Cerebellar nuclear complex (tissue), 1 donor: ENCODE data around the gene KLHL8.
"Not testable (repeated sequence)": the region's sequence is repeated elsewhere in the genome, so short reads cannot be mapped to it uniquely, and the experiment has no call there.

Experiments
- DNase-seq, 2 experiments: peaks; one replicate each; lab custom pipeline; 2025; lab: John Stamatoyannopoulos, UW

Gene KLHL8

DNA sequence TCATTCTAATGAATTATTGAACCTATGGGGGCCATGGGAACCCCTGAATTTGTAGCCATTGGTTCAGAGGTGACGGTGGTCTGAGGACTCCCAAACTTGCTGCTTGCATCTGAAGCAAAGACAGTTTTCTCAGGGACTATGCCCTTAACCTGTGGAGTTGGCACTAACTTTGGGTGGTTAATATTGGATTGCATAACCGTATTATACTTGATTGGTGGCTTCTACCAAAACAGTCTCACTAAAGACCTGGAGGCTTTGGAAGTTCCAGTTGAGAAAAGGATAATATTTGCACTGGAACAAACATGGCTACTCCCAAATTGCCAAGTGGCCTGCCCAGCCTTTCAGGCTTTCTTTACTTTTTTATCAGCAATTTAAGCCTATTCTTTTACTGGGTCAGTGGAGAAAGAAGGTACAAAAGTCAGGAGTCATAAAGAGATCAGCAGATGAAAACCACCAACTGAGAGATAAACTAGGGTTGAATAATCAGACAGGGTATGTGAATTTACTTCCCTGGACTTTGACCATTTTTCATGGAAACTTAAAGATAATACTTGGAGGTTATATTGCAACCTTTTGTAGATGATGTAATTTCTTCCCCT lies 7.9 kb upstream of the KLHL8 start:
- no peak for DNase-seq

DNA sequence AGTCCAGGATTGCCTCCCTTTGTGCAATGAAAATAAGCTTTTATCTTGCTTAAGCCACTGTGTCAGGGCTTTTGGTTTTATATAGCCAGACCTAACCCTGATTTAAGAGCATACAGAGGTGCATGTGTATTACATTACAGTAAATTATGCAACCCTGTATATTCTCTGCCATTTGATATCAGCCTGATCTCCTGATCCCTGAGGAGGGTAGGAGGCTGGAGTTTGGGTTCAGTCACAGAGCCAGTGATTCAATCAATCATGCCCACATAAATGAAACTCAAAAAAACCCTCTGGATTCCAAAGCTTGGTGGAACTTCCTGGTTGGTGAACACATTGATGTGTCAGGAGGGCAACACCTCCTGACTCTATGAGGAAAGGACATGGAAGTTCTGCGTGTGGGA lies 7.3 kb upstream of the KLHL8 start:
- no peak for DNase-seq

DNA sequence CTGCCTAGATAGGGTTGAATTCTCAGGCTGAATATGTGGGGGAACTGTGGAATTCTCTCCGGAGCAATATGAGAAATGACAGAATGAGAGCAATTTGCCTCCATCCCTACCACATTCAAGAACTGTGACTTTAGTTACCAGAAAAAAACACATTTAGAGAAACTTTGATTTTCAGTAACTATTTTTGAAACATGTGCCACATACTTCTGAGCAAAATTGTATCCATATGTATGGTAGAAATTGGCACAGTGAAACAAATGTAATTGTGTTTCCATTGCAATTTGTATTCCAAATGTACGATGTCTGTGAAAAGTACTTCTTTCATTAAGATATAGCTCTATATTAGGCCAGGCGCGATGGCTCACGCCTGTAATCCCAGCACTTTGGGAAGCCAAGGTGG lies 5.5 kb upstream of the KLHL8 start:
- DNase-seq = no peak

DNA sequence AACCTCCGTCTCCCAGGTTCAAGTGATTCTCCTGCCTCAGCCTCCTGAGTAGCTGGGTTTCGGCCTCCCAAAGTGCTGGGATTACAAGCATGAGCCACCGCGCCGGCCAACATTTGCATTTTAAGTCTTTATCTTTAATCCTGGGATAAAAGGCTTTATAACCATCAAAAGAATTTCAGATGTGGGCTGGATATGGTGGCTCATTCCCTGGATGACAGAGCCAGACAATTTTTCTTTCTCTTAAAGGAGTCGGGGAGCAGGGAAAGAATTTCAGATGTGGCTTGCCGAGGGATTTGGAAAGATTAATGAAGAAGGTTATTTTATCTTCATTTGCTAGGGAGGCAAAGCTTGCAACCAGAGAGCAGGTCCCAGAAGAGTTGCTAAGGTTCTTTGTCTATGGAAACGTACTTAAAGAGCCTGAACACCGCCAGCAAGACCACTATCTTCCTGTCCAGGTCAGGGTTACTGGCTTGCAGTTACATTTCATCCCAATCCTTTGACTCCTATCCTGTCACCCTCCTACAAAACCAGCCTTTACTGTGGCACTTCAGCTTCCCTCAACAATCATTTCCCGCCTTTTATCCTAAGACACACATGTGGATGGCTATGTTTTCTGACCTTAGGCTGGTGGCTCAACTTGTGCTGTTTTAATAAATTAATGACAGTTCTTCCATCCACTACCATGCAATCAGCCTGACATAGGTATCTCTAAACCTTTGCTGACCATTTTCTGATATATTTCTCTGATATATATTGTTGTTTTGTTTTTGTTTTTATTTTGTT lies 3.9 kb upstream of the KLHL8 start:
- no peak for DNase-seq

DNA sequence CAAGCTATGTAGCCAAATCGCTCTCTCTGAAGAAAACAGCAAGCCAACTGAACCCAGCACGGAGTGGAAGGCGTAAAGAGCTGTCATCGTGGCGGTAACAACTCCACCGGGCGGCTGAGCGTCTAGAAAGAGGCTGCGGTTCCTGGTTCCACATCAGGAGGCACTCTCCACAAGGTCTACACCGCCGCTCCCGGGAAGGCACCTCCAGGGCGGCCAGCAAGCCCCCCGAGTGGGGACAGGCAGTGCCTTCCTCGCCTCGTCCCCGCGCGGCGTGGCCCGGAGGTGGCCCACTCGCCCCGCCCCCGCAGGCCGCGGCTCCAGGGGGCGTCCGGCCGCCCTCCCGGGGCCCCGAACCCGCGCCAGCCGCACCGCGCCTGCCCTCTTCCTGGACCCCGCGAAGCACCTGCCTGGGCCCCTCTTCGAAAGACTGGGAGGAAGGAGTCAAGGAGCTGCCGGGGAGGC lies 755 bp downstream of the KLHL8 start:
- no peak for DNase-seq

DNA sequence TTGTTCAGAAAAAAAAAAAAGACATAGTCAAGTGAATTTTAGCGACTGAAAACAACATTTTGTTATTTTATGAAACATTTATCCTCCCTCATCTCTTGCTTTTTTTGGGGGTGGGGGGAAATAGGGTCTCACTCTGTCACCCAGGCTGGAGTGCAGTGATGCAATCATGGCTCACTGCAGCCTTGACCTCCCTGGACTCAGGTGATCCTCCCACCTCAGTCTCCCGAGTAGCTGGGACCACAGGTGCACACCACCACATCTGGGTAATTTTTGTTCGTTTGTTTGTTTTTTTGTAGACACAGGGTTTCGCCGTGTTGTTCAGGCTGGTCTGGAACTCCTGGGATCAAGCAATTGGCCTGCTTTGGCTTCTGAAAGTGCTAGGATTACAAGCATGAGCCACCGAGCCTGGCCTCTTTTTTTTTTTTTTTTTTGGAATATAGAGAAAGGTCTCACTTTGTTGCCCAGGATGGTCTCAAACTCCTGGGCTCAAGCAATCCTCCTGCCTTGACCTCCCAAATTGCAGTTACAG lies 3.1 kb downstream of the KLHL8 start:
- DNase-seq = not testable (repeated sequence)

DNA sequence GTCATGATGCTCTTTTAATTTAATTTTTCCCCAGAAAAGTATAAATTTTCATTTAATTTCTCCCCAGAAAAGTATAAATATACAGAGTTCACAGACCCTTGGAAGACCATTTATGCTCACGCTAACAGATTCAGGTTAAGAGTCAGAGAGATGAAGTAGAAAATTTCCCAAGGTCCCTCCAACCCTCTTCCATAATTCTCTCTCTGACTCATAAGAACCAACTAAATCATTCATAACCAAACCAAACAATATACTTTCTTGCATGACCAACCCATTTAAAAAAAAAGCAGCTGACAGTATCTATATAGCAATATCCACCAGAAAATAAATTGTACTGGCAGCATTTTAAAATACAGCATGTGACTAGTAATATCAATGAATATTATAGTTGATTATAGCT lies 3.9 kb downstream of the KLHL8 start:
- no peak for DNase-seq

DNA sequence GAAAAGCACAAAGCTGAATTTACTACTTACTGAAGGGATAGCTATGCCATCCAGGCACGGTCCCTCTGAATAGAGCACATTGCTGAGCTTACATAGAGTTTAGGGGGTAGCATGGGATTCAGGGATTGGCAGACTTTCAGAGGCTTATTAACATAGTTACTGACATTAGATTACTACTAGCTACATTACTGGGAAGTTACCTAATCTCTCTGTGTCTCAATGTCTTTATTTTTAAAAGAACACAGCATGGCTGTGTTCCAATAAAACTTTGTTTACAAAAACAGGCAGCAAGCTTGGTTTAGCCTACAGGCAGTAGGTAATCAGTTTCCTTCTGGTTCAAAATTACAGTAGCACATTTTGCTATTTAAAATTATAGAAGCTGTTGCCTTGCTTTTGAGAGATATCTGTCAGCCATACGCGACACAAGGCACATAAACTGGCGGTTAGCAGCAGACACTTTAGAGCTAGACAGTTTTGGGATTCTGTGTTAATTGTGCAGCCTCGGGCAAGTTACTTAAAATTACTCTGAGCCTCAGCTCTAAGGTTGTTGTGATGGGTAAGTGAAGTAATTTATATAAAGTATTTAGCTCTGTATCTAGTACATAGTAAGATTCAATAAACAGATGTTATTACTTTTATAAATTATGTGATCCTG lies 6.9 kb downstream of the KLHL8 start:
- DNase-seq = no peak

DNA sequence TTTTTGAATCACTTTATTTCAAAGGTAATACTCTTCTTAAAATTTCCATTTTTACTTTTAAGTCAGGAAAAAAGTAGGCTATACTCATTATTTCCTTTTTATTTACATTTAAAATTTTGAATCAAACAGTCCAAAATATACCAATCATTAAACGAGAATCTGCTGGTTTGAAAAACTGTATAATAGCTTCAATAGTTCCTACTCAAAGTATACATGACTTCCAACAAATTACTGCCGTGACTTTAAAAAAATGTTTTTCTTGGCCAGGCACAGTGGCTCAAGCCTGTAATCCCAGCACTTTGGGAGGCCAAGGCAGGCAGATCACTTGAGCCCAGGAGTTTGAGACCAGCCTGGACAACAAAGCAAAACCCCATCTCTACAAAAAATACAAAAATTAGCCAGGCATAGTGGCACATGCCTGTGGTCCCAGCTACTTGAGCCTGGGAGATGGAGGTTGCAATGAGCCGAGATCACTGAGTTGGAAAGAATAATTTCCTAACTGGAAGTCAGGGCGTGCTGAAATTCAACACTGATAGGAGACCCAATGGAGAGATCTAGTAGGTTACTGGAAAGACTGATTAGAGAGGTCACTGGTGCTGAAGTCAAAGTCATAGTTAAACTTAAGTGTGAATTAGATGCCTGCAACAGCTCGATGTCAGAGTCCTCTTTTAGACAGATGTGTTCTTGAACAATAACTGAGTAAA lies 9.0 kb downstream of the KLHL8 start:
- DNase-seq = no peak

DNA sequence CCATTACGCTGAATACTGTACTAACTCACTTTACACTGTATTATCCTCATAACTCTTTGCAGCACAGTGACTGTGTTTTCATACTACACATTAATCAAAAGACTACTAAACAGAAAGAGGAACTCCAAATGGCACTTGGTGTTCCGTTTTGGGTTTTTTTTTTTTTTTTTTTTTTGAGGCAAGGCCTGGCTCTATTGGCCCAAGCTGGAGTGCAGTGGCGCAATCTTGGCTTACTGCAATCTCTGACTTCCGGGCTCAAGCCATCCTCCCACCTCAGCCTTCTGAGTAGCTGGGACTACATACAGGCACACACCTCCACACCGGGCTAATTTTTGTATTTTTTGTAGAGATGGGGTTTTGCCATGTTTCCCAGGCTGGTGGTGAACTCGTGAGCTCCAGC lies 10.7 kb downstream of the KLHL8 start:
- no peak for DNase-seq

DNA sequence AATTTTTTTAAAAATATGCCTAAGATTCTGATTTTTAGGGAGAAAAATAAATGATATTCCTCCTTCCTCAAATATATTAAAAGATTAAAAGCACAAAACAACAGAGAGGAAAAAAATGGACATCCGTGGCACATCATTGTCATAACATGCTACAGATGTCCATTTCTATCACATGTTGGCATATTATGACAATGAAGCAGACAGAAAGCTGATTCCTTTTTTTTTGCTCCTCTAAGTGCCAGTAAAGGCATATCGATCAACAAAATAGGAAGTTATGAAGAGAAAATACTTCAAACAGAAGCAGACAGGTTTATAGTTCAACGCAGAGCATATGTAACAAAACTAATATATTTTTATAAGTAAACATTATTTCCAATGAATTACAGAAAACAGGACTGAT lies 11.2 kb downstream of the KLHL8 start:
- DNase-seq = no peak

DNA sequence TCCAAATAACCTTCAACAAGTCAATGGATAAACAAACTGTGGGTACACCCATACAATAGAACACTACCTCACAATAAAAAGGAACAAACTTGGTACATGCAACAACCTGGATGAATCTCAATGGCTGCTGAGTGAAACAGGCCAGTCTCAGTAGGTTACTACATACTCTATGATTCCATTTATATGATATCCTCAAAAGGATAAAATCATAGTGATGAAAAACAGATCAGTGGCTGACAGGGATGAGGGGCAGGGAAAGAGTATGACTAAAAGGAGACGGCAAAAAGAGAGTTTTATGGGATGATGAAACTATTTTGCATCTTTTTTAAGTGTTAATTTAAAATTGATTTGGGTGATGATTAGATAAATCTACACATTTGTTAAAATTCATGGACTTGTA lies 15.9 kb downstream of the KLHL8 start:
- no peak for DNase-seq

DNA sequence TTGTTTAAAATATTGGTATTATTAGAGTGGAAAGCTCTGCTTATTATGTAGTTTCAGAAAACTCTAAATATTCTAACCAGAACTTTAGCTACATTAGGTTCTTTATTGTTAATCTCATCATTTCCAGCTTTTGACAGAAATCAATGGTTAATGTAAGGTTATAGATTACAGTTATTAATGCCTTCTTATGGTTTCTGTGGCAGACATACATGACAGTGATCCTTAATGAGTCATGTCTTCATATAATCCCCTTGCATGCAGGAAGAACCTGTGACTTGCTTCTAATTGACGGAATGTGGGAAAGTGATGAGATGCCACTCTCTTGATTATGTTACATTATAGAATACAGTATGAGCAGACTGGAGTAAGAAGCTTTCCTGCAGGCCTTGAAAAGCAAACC lies 23.5 kb downstream of the KLHL8 start:
- no peak for DNase-seq

DNA sequence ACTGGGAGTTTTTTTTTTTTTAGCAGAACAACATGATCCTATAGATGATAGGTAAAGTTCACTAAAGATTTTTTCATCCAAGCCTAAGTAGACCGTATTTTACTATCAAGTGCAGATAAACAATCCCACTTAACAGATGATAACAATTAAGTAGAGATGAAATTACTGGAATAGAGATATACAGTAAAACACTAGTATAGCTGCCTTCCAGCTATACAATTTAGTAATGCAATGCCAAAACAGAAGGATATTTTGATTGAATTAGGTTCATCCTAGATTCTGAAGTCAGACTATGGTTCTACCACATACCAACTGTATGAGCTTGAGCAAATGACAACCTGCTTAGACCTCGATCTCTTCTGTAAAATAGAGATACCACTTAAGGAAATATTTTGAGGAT lies 24.3 kb downstream of the KLHL8 start:
- no peak for DNase-seq

DNA sequence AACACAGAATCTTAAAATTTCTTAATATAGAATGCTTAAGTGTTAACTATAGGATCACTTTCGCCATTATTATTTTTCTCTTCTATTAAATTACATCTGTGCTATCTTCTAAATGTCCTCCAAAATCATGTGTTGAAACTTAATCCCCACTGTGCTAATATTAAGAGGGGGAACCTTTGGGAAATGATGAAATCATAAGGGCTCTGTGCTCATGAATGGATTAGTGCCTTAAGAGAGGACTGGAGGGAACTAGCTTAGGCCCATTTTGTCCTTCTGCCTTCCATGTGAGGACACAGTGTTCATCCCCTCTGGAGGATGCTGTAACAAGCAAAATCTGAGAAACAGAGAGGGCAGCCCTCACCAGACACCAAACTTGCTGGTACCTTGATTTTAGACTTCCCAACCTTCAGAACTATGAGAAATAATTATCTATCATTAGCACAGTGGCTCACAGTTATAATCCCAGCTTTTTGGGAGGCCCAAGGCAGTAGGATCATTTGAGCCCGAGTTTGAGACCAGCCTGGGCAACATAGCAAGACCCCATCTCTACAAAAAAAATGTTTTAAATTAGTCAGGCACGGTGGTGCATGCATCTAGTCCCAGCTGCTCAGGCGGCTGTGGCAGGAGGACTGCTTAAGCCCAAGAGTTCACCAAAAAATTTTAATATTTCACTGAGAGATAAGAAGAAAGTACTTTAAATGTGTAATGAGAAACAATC lies 26.3 kb downstream of the KLHL8 start:
- DNase-seq = no peak

DNA sequence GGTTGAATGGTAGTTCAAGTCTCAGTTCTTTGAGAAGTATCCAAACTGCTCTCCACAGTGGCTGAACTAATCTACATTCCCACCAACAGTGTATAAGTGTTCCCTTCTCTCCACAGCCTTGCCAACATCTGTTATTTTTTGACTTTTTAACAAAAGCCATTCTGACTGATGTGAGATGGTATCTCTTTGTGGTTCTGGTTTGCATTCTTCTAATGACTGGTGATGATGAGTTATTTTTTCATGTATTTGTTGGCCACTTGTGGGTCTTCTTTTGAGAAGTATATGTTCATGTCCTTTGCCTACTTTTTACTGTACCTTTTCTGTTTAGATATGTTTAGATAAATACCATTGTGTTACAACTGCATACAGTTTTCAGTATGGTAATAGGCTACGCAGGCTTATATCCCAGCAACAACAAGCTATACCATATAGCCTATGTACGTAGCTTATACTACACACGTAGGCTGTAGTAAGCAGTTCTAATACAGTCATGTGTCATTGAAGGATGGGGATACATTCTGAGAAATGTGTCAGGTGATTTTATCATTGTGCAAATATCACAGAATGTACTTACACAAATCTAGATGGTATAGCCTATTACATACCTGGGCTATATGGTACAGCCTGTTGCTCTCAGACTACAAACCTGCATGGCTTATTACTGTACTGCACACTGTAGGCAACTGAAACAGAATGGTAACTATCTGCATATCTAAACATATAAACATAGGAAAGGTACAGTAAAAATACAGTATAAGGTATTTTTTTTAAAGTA lies 28.1 kb downstream of the KLHL8 start:
- no peak for DNase-seq

DNA sequence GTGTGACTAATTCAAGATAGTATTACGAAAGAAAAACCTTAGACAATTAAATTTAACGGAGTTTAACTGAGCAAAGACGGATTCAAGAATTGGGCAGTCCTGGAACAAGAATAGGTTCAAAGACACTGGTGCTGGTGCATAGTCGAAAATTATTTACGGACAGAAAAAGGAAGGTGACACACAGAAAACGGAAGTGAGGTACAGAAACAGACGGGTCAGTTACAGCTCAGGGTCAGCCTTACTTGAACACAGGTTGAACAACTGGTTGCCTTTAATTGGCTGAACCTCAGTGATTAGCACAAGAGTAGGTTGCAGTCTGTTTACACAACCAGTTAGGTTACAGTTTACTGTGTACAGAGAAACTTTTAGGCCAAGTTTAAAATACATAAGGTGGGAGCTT lies 31.5 kb downstream of the KLHL8 start:
- no peak for DNase-seq

DNA sequence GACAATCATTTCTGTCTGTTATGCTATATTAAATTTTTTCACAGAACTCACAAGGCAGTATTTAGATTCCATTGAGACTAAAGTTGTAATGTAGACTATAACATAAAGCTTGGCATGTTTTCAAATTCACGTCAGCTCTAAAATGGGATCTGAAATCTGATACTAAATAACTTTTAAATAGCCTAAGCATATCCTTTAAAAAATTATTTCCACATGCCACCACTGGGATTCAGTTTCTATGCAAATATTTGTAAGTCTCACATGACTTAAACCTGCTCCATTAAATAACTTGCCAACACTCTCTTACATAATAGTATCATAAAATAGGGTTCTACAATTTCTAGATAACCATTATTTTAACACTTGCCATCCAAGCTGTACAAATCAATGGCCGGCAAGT lies 32.4 kb downstream of the KLHL8 start:
- no peak for DNase-seq

DNA sequence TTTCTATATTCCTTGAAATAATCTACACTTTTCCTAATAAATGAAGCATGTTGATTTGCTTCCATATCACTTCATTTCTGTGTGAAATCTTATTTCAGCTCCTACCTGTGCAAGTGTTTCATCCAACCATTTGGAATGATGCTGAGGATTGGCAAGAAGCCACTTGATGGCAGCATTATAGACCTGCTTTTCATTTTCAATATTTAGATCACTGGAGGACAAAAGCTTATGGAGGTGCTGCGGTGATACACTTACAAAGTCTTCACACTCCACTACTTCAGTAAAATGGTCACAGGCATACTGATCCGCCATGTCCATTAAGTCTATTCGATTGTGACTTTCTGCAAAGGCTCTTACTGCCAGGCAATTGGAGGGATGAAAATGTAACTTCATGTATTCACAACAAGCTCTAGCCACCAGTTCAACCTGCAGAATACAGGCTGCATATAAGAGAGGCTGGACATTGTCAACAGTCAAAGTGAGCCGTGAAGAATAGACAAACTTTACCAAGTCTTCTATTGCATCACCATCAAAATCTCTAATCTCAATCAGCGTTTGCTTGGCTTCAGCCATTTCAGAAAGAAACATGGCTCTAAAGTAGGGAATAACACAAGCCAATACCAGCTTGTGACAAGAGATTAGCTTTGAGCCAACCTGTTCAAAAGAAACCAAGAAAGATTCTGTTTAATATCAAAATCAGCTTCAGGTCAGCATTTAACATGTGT lies 35.1 kb downstream of the KLHL8 start:
- DNase-seq = no peak

DNA sequence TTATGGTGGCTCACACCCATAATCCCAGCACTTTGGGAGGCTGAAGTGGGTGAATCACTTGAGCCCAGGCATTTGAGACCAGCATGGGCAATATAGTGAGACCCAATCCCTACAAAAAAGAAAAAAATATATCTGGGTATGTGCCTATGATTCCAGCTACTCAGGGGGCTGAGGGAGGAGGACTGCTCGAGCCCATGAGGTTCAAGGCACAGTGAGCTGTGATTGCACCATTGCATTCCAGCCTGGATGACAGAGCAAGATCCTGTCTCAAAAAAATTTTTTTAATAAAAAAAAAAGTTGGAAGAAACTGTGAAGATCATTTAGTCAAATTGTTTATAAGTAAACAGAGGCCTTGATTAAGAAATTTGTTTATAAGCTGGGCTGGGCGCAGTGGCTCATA lies 39.7 kb downstream of the KLHL8 start:
- DNase-seq = no peak
